ENCODE measurements around the gene KIAA0930.

KIAA0930 gene

DNA sequence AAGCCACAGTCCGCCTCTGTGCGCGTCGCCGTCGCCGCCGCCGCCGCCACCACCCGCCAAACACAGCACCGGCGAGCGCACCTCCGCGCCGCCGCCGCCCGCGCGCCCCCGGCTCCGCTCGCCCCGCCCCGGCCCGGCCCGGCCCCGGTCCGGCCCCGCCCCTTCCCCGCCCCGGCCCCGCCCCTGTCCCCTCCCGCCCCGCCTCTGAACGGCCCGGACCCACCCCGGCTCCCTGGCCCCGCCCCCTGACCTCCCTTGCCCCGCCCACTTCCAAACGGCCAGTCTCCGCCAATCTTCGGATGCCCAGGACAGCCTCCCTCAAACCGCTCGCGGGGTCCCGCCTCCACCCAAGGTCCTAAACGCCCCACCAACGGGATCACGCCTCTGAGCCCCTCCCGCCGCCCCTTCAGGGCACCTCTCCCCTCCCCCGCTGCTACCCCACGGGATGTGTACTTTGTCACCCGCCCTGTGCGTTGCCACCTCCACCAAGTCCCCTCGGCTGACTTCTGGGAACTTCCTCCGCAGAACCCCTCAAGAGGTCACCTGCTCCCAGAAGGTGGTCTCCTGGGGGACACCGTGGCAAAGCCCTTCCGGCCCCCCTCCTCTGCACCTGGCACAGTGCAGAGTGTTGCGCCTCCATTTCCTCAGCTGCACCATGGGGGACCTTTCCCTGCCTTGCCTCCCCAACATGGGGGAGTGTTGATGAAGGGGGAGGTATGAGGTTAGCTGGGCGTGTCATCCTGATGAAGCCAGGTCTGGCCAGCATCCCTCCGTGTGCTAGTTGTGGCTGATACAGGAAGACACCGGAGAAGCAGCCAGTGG is at the start of gene KIAA0930:
TSS of gene KIAA0930 (minus strand) at position 85 of the 822 bp plus-strand sequence. CDS start 191 bp downstream, outside the sequence.
- peak within 1 kb of the TSS; percentile 70 for H3K4me3 ChIP-seq (ENCODE audit: low read length)
- TF ChIP-seq, protein P1, sequence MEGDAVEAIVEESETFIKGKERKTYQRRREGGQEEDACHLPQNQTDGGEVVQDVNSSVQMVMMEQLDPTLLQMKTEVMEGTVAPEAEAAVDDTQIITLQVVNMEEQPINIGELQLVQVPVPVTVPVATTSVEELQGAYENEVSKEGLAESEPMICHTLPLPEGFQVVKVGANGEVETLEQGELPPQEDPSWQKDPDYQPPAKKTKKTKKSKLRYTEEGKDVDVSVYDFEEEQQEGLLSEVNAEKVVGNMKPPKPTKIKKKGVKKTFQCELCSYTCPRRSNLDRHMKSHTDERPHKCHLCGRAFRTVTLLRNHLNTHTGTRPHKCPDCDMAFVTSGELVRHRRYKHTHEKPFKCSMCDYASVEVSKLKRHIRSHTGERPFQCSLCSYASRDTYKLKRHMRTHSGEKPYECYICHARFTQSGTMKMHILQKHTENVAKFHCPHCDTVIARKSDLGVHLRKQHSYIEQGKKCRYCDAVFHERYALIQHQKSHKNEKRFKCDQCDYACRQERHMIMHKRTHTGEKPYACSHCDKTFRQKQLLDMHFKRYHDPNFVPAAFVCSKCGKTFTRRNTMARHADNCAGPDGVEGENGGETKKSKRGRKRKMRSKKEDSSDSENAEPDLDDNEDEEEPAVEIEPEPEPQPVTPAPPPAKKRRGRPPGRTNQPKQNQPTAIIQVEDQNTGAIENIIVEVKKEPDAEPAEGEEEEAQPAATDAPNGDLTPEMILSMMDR (conservative IDR thresholded peaks at IDR 0.05; ENCODE audit: low read length), result no peak
- DNase-seq (ENCODE audit: low read depth), result peak; percentile 59

DNA sequence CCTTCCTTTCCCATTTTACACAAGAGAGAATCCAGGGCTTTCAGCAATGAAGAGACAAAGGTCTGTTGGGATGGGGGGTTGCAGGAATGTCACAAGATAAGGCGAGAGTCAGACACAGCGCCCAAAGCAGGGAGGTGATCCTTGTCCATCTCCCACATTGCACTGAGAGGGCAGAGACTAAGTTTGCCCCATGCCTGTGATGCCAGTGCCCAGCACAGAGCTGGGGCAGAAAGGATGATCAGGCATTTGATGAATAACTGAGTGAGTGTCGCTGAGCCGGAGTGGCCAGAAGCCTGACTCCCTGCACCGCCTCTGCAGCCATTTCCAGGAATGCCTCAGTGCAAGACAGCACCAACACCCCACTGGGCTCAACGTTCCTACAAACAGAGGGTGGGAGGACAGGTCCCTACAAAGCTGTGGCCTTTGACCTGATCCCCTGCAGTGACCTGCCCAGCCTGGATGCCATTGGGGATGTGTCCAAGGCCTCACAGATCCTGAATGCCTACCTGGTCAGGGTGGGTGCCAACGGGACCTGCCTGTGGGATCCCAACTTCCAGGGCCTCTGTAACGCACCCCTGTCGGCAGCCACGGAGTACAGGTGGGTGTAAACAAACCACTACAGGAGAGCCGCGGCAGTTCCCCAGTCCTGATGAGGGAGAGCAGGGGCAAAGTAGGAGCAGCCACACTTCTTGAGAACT is 46.3 kb upstream of the KIAA0930 start:
- no peak overlapping the region for H3K4me3 ChIP-seq (ENCODE audit: low read length)
- TF ChIP-seq, protein P1 (conservative IDR thresholded peaks at IDR 0.05; ENCODE audit: low read length), result no peak
- no peak for DNase-seq (ENCODE audit: low read depth)

DNA sequence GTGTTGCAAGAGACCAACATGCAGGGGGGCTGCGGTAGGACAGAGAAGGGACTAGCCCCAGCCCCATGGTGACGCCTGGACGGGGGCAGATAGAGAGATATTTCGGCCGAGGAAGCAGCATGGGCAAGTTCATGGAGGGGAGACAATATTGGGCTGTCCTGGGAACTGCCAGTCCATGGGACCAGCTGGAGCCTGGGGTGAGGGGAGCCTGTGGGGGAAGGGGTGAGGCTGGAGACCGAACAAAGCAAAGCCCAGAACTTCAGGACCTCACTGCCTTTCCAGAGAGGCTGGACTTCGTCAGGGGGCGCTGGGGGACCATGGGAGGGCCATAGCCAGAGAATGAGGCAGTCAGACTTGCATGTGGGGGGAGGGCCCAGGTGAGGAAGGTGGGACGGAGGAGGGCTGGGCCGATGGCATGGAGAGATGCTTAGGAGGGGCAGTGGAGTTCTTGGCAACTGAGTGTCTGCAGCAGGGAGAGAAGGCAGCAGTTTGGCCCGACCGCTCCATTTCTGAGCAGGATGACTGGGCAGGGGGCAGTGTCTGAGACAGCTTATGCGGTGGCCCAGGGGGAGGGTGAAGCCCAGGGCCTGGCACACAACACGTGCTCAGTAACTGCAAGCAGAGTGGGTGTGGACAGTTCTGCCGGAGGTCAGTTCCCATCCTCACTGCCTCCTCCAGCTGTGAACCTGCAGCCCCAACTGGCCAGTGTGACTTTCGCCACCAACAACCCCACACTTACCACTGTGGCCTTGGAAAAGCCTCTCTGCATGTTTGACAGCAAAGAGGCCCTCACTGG is 44.8 kb upstream of the KIAA0930 start:
- DNase-seq (ENCODE audit: low read depth), result no peak
- TF ChIP-seq, protein P1 (conservative IDR thresholded peaks at IDR 0.05; ENCODE audit: low read length), result no peak

DNA sequence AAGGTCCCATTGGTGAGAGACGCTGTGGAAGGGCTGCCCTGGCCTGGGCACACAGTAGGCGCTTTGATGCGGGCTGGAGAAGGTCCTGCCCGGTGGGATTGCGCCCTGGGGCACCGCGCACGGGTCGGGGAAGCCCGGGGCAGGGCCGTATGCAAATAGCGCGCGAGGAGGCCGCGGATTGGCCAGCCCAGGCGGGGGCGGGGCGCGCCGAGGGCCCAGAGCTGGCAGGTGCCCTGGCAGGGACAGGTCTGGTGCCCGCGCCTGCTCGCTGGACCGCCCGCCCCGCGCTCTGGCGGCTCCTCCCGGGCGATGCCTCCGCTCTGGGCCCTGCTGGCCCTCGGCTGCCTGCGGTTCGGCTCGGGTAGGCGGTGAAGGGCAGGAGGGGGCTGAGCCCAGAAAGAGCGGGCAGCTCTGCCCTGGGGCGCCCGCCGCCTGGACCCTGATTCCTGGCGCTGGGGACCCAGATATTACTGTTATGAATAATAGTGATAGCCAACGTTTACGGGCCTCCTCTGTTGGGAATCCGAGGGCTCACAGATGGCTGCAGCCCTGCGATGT is 44.1 kb upstream of the KIAA0930 start, which contains the start of gene UPK3A:
TSS of gene UPK3A (plus strand) at position 245 of the 558 bp plus-strand sequence. CDS start at position 310, 65 bp downstream.
- TF ChIP-seq, protein P1 (conservative IDR thresholded peaks at IDR 0.05; ENCODE audit: low read length), result no peak
- no peak for DNase-seq (ENCODE audit: low read depth)
- no peak within 1 kb of the TSS for H3K4me3 ChIP-seq (ENCODE audit: low read length)

More for the DNA sequence above, 44.8 kb upstream of the KIAA0930 start:
- H3K4me3 ChIP-seq (ENCODE audit: low read length), result no peak overlapping the region

DNA sequence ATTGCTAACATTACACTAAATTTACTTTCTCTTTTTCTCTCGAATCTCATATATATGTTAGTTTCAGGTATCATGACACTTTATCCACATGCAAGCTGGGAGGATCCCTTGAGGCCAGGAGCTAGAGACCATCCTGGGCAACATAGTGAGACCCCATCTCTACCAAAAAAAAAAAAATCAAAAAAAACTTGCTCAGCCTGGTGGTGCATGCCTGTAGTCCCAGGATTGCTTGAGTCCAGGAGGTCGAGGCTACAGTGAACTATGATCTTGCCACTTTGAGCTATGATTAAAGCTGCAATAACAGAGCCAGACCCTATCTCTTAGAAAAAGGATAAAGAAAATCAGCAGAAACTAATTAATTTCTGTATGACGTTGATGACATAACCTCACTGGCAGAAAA is 40.3 kb upstream of the KIAA0930 start:
- TF ChIP-seq, protein P1 (conservative IDR thresholded peaks at IDR 0.05; ENCODE audit: low read length), result no peak
- no peak for DNase-seq (ENCODE audit: low read depth)
- H3K4me3 ChIP-seq (ENCODE audit: low read length), result no peak overlapping the region

DNA sequence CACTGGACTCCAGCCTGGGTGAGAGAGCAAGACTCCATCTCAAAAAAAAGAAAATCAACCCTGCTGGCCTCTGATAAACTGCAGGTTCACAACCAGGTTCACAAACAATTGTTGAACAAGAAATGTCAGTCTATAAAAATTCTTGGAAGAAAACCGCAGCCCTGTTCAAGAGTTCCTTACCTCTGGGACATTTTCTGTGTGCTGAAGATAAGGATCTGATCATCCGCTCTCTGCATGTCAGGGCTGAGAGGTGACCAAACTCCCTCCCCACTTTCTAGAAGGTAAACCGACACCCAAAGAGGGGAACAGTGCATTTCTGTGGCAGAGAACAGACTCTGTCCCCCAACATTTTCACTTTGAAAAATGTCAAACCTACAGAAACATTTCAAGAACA is 39.9 kb upstream of the KIAA0930 start:
- TF ChIP-seq, protein P1 (conservative IDR thresholded peaks at IDR 0.05; ENCODE audit: low read length), result no peak
- no peak overlapping the region for H3K4me3 ChIP-seq (ENCODE audit: low read length)

More for the DNA sequence above, 39.9 kb upstream of the KIAA0930 start:
- no peak for DNase-seq (ENCODE audit: low read depth)

Data from AG10803 (cell line).